HCT116 (cell line): Measurements from ENCODE around the gene SLC5A5. TPM values are rescaled to one million over a fixed set of nuclear protein-coding genes. Genes with fewer than 3 reads are reported as not detected.
"Not testable (repeated sequence)": the region's sequence is repeated elsewhere in the genome, so short reads cannot be mapped to it uniquely, and the experiment has no call there.

Source experiments
- ATAC-seq: fragments of 200-7000 bp; cut with Tn5 transposase; 2 replicates; pipeline ENCODE4 v1.9.1; 2020; ENCODE audit warnings: mild to moderate bottlenecking, moderate library complexity
- BruUV-seq: library from RNA; stranded (reverse); fragments of 400-500 nt; replicated peaks from 2 replicates; lab custom pipeline; 2021; lab: Mats Ljungman, UMichigan
- CTCF ChIA-PET: fragments of 300-600 bp; sonication (Branson Sonifier 250); formaldehyde crosslinking; loops from one replicate; lab custom pipeline; 2021; ENCODE audit warnings: antibody characterized with exemption; lab: Charles Lee
- POLR2A ChIA-PET: fragments of 300-600, 350-600 bp; sonication (Branson Sonifier 250); formaldehyde crosslinking; loops from one replicate; lab custom pipeline; 2021; ENCODE audit warnings: antibody characterized with exemption; lab: Charles Lee
- RAD21 ChIA-PET, 2 experiments: fragments of 300-600 bp; sonication (Branson Sonifier 250); formaldehyde crosslinking; loops; one replicate each; lab custom pipeline; 2023; ENCODE audit warnings: low total read pairs in 2 of 2; ENCODE audit not compliant: uncharacterized antibody in 2 of 2, unreplicated experiment in 2 of 2, low non-redundant PET in 1 of 2; lab: Charles Lee
- DNase-seq: peaks from one replicate; pipeline ENCODE4 v3.0.0-alpha.2; 2010; ENCODE audit warnings: low read depth, low spot score
- H2AFZ ChIP-seq: fragments of 200-600 bp; shearing (Covaris generic), sonication (generic); 2 replicates; pipeline ENCODE4 v1.6.1; 2017; ENCODE audit warnings: low read depth, mixed run types, mixed read lengths, antibody characterized with exemption, low read length; ENCODE audit not compliant: poor library complexity, severe bottlenecking
- H3K27ac ChIP-seq: 2 replicates; pipeline ENCODE4 v1.5.1; 2012; ENCODE audit warnings: low read depth, low read length
- H3K27me3 ChIP-seq: fragments of 200-600 bp; sonication (generic); 2 replicates; pipeline ENCODE4 v1.6.1; 2016; ENCODE audit warnings: mixed run types, low read length, mixed read lengths; ENCODE audit not compliant: insufficient read depth
- H3K36me3 ChIP-seq, 2 experiments: fragments of 200-500 bp in 1 of 2; fragments of 200-600 bp in 1 of 2; sonication (Bioruptor generic) in 1 of 2; sonication (generic) in 1 of 2; 2 replicates each; pipeline versions ENCODE4 v1.5.1 to v1.6.1; 2014 to 2016; ENCODE audit warnings: low read length in 2 of 2, inconsistent platforms in 1 of 2, mixed read lengths in 1 of 2, mixed run types in 1 of 2; ENCODE audit not compliant: insufficient read depth in 2 of 2, control insufficient read depth in 1 of 2
- H3K4me1 ChIP-seq, 2 experiments: fragments of 200-600 bp in 1 of 2; sonication (generic) in 1 of 2; 2 replicates each; pipeline versions ENCODE4 v1.5.1 to v1.6.1; 2012 to 2017; ENCODE audit warnings: low read length in 2 of 2, inconsistent platforms in 1 of 2, mild to moderate bottlenecking in 1 of 2, mixed read lengths in 1 of 2, mixed run types in 1 of 2, moderate library complexity in 1 of 2; ENCODE audit not compliant: insufficient read depth in 2 of 2, control insufficient read depth in 1 of 2
- H3K4me2 ChIP-seq: fragments of 200-600 bp; sonication (generic); 2 replicates; pipeline ENCODE4 v1.6.1; 2017; ENCODE audit warnings: mixed run types, low read length, mixed read lengths
- H3K4me3 ChIP-seq, 2 experiments: fragments of 200-600 bp in 1 of 2; sonication (generic) in 1 of 2; replicated peaks in 1 of 2; 2 replicates each; pipeline ENCODE4 v1.5.1; 2011 to 2016; ENCODE audit warnings: low read length in 2 of 2, control low read depth in 1 of 2, low read depth in 1 of 2, mild to moderate bottlenecking in 1 of 2, mixed read lengths in 1 of 2, mixed run types in 1 of 2
- H3K79me2 ChIP-seq: fragments of 200-600 bp; sonication (generic); 2 replicates; pipeline ENCODE4 v1.6.1; 2017; ENCODE audit warnings: mild to moderate bottlenecking, mixed run types, low read length, moderate library complexity, mixed read lengths; ENCODE audit not compliant: insufficient read depth
- H3K9ac ChIP-seq: fragments of 200-600 bp; sonication (generic); 2 replicates; pipeline ENCODE4 v1.6.1; 2016; ENCODE audit warnings: low read length, mixed read lengths
- H3K9me2 ChIP-seq: fragments of 200-600 bp; sonication (generic), shearing (Covaris generic); 2 replicates; pipeline ENCODE4 v1.6.1; 2017; ENCODE audit warnings: mixed run types, mild to moderate bottlenecking, moderate library complexity; ENCODE audit not compliant: insufficient read depth
- H3K9me3 ChIP-seq, 2 experiments: fragments of 200-500 bp in 1 of 2; fragments of 200-600 bp in 1 of 2; sonication (Bioruptor generic) in 1 of 2; sonication (generic) in 1 of 2; 2 replicates each; pipeline ENCODE4 v1.6.1; 2014 to 2017; ENCODE audit warnings: low read length in 2 of 2, mixed read lengths in 2 of 2, inconsistent platforms in 1 of 2, low read depth in 1 of 2, mild to moderate bottlenecking in 1 of 2, mixed run types in 1 of 2, moderate library complexity in 1 of 2; ENCODE audit not compliant: control insufficient read depth in 1 of 2, insufficient read depth in 1 of 2
- H4K20me1 ChIP-seq: fragments of 200-600 bp; sonication (generic), shearing (Covaris generic); 2 replicates; pipeline ENCODE4 v1.6.1; 2017; ENCODE audit warnings: mixed run types, mild to moderate bottlenecking, moderate library complexity; ENCODE audit not compliant: insufficient read depth
- ELF1 ChIP-seq: IDR thresholded peaks from 2 replicates; pipeline ENCODE4 v1.6.1; 2012; ENCODE audit warnings: low read depth, borderline replicate concordance
- intact Hi-C: fragments of 100-400 bp; cut with micrococcal nuclease; formaldehyde crosslinking; loops from 2 replicates; pipeline ENCODE4 v1.10.0; 2022
- total RNA-seq: library from RNA; stranded (reverse); gene quantifications from one replicate; pipeline ENCODE4 v1.2.1, GENCODE V29; 2021; ENCODE audit not compliant: unreplicated experiment
- TF ChIP-seq, protein P1 (sequence below): IDR thresholded peaks from 2 replicates; pipeline ENCODE4 v1.6.1; 2012

SLC5A5 gene
- total RNA-seq, 1 experiment from 2014 or later = 0.59 TPM

DNA sequence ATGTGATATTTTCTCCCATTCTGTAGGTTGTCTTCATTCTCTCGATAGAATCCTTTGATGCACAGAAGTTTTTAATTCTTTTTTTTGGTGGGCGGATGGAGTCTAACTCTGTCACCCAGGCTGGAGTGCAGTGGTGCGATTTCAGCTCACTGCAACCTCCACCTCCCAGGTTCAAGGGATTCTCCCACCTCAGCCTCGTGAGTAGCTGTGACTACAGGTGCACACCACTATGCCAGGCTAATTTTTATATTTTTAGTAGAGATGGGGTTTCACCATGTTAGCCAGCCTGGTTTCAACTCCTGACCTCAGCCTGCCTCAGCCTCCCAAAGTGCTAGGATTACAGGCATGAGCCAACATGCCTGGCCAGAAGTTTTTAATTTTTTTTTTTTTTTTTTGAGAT lies 15.5 kb downstream of the SLC5A5 start:
- H3K9me3 ChIP-seq, H4K20me1 ChIP-seq, RAD21 ChIA-PET, H3K27me3 ChIP-seq, H3K79me2 ChIP-seq, H3K36me3 ChIP-seq, POLR2A ChIA-PET, H3K4me1 ChIP-seq, ATAC-seq, H2AFZ ChIP-seq, H3K9ac ChIP-seq, H3K9me2 ChIP-seq, BruUV-seq, H3K4me2 ChIP-seq, H3K27ac ChIP-seq, intact Hi-C loops, H3K4me3 ChIP-seq, DNase-seq: not testable (repeated sequence)
- CTCF ChIA-PET = interaction anchor here (0.6 kb wide), 1 partner anchor 46 kb away, joined by 3 read pairs; the partner anchor contains the start of gene CCDC124

DNA sequence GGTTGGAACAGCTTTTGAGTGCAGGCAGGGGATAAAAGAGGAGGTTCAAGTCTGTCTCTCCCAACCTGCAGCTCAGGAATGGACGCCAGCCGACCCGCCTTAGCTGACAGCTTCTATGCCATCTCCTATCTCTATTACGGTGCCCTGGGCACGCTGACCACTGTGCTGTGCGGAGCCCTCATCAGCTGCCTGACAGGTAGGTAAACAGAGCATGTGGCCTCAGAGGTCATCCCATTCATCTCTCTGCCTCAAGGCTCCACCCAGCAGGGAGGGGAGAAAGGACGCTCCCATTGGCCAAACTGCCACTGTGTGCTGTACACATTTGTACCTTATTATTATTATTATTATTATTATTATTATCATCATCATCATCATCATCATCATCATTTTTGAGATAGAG lies 16.5 kb downstream of the SLC5A5 start:
- CTCF ChIA-PET = no interaction called here

More for the DNA sequence above, 16.5 kb downstream of the SLC5A5 start:
- Histone ChIP-seq H3K36me3 (no peaks in the 10 kb centered on the region), H3K79me2 (no peaks in the 10 kb centered on the region), H3K4me3 (no peak overlapping the region), H4K20me1 (no peaks in the 10 kb centered on the region), H3K9me2 (no peaks in the 10 kb centered on the region), H3K27ac (no peak overlapping the region), H3K4me1 (peaks cover 0 to 7% of the 10 kb centered on the region in 2 experiments; a peak in 1 of 4 replicates), H3K4me2 (no peak overlapping the region), H2AFZ (no peak overlapping the region), H3K27me3 (peaks cover 9% of the 10 kb centered on the region; the same call in 1 of the 2 replicates), H3K9ac (no peak overlapping the region), H3K9me3 (no peaks in the 10 kb centered on the region)
- RAD21 ChIA-PET = no interaction called here
- POLR2A ChIA-PET = no interaction called here
- intact Hi-C loops = no loop called here
- no peak for ATAC-seq
- DNase-seq = no peak
- TF ChIP-seq, protein P1, sequence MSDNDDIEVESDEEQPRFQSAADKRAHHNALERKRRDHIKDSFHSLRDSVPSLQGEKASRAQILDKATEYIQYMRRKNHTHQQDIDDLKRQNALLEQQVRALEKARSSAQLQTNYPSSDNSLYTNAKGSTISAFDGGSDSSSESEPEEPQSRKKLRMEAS = no peak
- TF ChIP-seq ELF1 = no peak
- no TSS peak for BruUV-seq
